K562 (cell line): ENCODE measurements around the gene MRPL55. TPM values are rescaled to one million over a fixed set of nuclear protein-coding genes. Genes with fewer than 3 reads are reported as not detected.
A peak's percentile ranks its signal among the peaks of the same experiment; 100 is the strongest.

Source experiments
- CAMTA2 ChIP-seq: fragments of 250-450 bp; sonication (Bioruptor Pico); conservative IDR thresholded peaks from 2 replicates; pipeline ENCODE4 v1.5.1; 2022
- CBX3 ChIP-seq, 2 experiments: IDR thresholded peaks; 1 replicate in 1 of 2; 2 replicates in 1 of 2; pipeline ENCODE4 v1.6.1; 2012; ENCODE audit warnings: inconsistent platforms in 2 of 2, low read length in 2 of 2, borderline replicate concordance in 1 of 2, control low read depth in 1 of 2
- CHD2 ChIP-seq: IDR thresholded peaks from 2 replicates; pipeline ENCODE4 v1.6.1; 2011; ENCODE audit warnings: low read depth, low read length
- CHD4 ChIP-seq: fragments of 200-600 bp; sonication (generic); IDR thresholded peaks from 3 replicates; pipeline ENCODE4 v1.6.1; 2012; ENCODE audit warnings: low read depth, mild to moderate bottlenecking, mixed read lengths, low read length, inconsistent platforms; ENCODE audit not compliant: insufficient read depth, insufficient replicate concordance, poor library complexity, severe bottlenecking
- ETV5 ChIP-seq: sonication (generic); formaldehyde crosslinking; IDR thresholded peaks from 2 replicates; pipeline ENCODE4 v1.4.0; 2020; ENCODE audit warnings: low read depth, mild to moderate bottlenecking, missing genetic modification reagents
- FOXP1 ChIP-seq: sonication (generic); formaldehyde crosslinking; IDR thresholded peaks from 2 replicates; pipeline ENCODE4 v1.8.0; 2022; ENCODE audit warnings: mild to moderate bottlenecking, missing genetic modification reagents
- JUNB ChIP-seq: fragments of 450-650 bp; formaldehyde crosslinking; conservative IDR thresholded peaks from 2 replicates; pipeline ENCODE4 v1.4.0; 2020; ENCODE audit warnings: mild to moderate bottlenecking
- KDM2B ChIP-seq: fragments of 250-450 bp; sonication (Bioruptor Pico); IDR thresholded peaks from 2 replicates; pipeline ENCODE4 v1.8.0; 2021; ENCODE audit warnings: mild to moderate bottlenecking, moderate library complexity
- NFXL1 ChIP-seq: fragments of 450-650 bp; formaldehyde crosslinking; IDR thresholded peaks from 2 replicates; pipeline ENCODE4 v1.4.0; 2021; ENCODE audit warnings: mild to moderate bottlenecking
- OTX1 ChIP-seq: fragments of 450-650 bp; formaldehyde crosslinking; IDR thresholded peaks from 2 replicates; pipeline ENCODE4 v1.4.0; 2022; ENCODE audit warnings: mild to moderate bottlenecking
- PHF8 ChIP-seq: fragments of 200-600 bp; sonication (generic); IDR thresholded peaks from 2 replicates; pipeline ENCODE4 v1.6.1; 2012; ENCODE audit warnings: mixed run types, mild to moderate bottlenecking, inconsistent platforms, low read length, moderate library complexity, borderline replicate concordance
- POLR2A ChIP-seq: fragments of 450-650 bp; conservative IDR thresholded peaks from 2 replicates; pipeline ENCODE4 v1.6.1; 2016
- POLR3A ChIP-seq: IDR thresholded peaks from 2 replicates; pipeline ENCODE4 v1.6.1; 2011; ENCODE audit warnings: borderline replicate concordance, mild to moderate bottlenecking, moderate library complexity; ENCODE audit not compliant: insufficient read length, insufficient read depth; ENCODE audit errors: extremely low read depth
- TCFL5 ChIP-seq: fragments of 250-450 bp; sonication (Bioruptor Pico); conservative IDR thresholded peaks from 2 replicates; pipeline ENCODE4 v1.6.1; 2021; ENCODE audit warnings: mild to moderate bottlenecking, moderate library complexity, matching md5 sums
- ZC3H4 ChIP-seq: sonication (generic); formaldehyde crosslinking; IDR thresholded peaks from 2 replicates; pipeline ENCODE4 v1.9.0; 2021; ENCODE audit warnings: missing genetic modification reagents, borderline replicate concordance
- ZNF124 ChIP-seq: sonication (generic); formaldehyde crosslinking; IDR thresholded peaks from 2 replicates; pipeline ENCODE4 v1.8.1; 2022; ENCODE audit warnings: missing genetic modification reagents
- ZNF224 ChIP-seq: sonication (generic); formaldehyde crosslinking; IDR thresholded peaks from 2 replicates; pipeline ENCODE4 v1.8.0; 2022; ENCODE audit warnings: mild to moderate bottlenecking, missing genetic modification reagents
- ZNF584 ChIP-seq: fragments of 200-800 bp; sonication (Bioruptor generic); IDR thresholded peaks from 2 replicates; pipeline ENCODE4 v1.6.1; 2016; ENCODE audit warnings: low read depth, mild to moderate bottlenecking, missing genetic modification characterization, missing compliant biosample characterization
- ZNF707 ChIP-seq: fragments of 250-450 bp; sonication (Bioruptor Pico); conservative IDR thresholded peaks from 2 replicates; pipeline ENCODE4 v1.8.0; 2022; ENCODE audit warnings: inconsistent platforms, mild to moderate bottlenecking, moderate library complexity
- polyA plus RNA-seq, 8 experiments: library from polyadenylated mRNA; depleted of rRNA in 4 of 8; stranded (reverse) in 5 of 8; unstranded in 3 of 8; fragments of >200 nt; fragmentation: Nextera tagmentation in 2 of 8; fragmentation: Illumina TruSeq in 1 of 8; extraction: Ambion mirVana in 2 of 8; extraction: Trizol in 1 of 8; gene quantifications; 2 replicates each; pipeline versions ENCODE4 v1.2.1 to v1.2.3, GENCODE V29; 2011 to 2014; ENCODE audit warnings: inconsistent platforms in 1 of 8, missing spikeins in 1 of 8
- total RNA-seq, 7 experiments: library from RNA; depleted of rRNA in 6 of 7; stranded (reverse); fragments of >200 nt in 6 of 7; fragmentation: Illumina TruSeq in 2 of 7; extraction: Trizol in 2 of 7; gene quantifications; 2 replicates each; pipeline versions ENCODE4 v1.2.1 to v1.2.3, GENCODE V29; 2011 to 2021; ENCODE audit warnings: low replicate concordance in 1 of 7
- TF ChIP-seq, protein P1 (sequence below): fragments of 250-450 bp; sonication (Bioruptor Pico); IDR thresholded peaks from 2 replicates; pipeline ENCODE4 v1.8.0; 2021; ENCODE audit warnings: borderline replicate concordance, mild to moderate bottlenecking, moderate library complexity; ENCODE audit not compliant: poor library complexity, severe bottlenecking
- TF ChIP-seq, protein P2 (sequence below), 2 experiments: fragments of 250-450 bp in 1 of 2; fragments of 450-650 bp in 1 of 2; sonication (Bioruptor Pico) in 1 of 2; IDR thresholded peaks; 2 replicates each; pipeline versions ENCODE4 v1.6.1 to v1.8.0; 2016 to 2021; ENCODE audit warnings: mild to moderate bottlenecking in 2 of 2, moderate library complexity in 2 of 2, missing compliant biosample characterization in 1 of 2, missing genetic modification characterization in 1 of 2
- TF ChIP-seq, protein P3 (sequence below): fragments of 450-650 bp; formaldehyde crosslinking; IDR thresholded peaks from 2 replicates; pipeline ENCODE4 v1.4.0; 2022; ENCODE audit warnings: mild to moderate bottlenecking, moderate library complexity
- TF ChIP-seq, protein P4 (sequence below): fragments of 450-650 bp; IDR thresholded peaks from 2 replicates; pipeline ENCODE4 v1.7.1; 2018; ENCODE audit warnings: mild to moderate bottlenecking, low read depth; ENCODE audit not compliant: partially characterized antibody

MRPL55 gene
- total and polyA plus RNA-seq, 9 of the 15 experiments (the other 6 are each of a cell fraction or from before 2014, with no cell fraction given), result 34.9 to 228 (median 81.0) TPM

DNA sequence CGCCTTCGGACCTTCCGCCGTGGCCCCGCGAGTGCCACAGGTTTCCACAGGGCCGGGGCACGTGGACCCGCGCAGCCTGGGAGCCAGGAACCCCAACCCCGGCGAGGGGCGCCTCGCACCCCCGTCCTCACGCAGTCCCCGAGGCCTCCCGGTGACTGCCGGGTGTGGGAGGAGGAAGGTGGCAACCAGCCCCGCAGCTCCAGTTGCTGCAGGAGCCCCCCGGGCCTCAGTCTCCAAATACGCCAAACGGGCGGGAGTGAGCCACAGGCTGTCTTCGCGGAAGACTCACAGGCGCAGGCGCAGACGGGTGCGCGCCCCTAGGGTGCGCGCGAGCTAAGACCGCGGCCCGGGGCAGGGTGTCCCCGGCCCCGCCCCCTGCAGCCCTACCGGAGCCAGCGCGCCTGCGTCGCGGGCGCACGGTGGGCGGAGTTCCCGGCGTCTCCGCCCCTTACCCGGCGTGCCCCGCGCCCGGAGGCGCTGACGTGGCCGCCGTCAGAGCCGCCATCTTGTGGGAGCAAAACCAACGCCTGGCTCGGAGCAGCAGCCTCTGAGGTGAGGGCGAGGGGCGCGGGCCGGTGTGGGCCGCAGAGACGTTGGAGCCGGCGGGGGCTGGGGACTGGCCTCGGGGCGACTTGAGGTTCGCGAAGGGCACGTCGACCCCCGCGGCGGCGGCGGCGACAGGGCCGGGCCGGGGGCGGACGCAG is 26.7 kb downstream of the MRPL55 start, which contains the start of gene ARF1 (continued):
- 0 out of 2 replicates have a peak, but pooled peaks have one; percentile 59 for TF ChIP-seq FOXP1 (CRISPR knock-in tag)
- TF ChIP-seq OTX1, result peak; percentile 82
- TF ChIP-seq ZC3H4 (CRISPR knock-in tag), result no peak; the same call in 1 of the 2 replicates
- no peak for TF ChIP-seq JUNB (CRISPR knock-in tag)
- TF ChIP-seq, protein P1, sequence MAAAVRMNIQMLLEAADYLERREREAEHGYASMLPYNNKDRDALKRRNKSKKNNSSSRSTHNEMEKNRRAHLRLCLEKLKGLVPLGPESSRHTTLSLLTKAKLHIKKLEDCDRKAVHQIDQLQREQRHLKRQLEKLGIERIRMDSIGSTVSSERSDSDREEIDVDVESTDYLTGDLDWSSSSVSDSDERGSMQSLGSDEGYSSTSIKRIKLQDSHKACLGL, result peak; percentile 61
- TF ChIP-seq ZNF584, result no peak
- 0 out of 2 replicates have a peak, but pooled peaks have one; percentile 68 for TF ChIP-seq CAMTA2
- 0 out of 2 replicates have a peak, but pooled peaks have one; percentile 53 for TF ChIP-seq KDM2B (CRISPR knock-in tag)
- TF ChIP-seq, protein P2, sequence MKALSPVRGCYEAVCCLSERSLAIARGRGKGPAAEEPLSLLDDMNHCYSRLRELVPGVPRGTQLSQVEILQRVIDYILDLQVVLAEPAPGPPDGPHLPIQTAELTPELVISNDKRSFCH (CRISPR knock-in tag; IDR thresholded peaks at IDR 0.05), result no peak
- TF ChIP-seq, protein P2 (tag; IDR thresholded peaks at IDR 0.05), result peak; percentile 80
- TF ChIP-seq, protein P3, sequence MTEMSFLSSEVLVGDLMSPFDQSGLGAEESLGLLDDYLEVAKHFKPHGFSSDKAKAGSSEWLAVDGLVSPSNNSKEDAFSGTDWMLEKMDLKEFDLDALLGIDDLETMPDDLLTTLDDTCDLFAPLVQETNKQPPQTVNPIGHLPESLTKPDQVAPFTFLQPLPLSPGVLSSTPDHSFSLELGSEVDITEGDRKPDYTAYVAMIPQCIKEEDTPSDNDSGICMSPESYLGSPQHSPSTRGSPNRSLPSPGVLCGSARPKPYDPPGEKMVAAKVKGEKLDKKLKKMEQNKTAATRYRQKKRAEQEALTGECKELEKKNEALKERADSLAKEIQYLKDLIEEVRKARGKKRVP (CRISPR knock-in tag), result no peak
- TF ChIP-seq CHD4, result peak; percentile 82
- no peak for TF ChIP-seq POLR3A
- TF ChIP-seq ZNF124 (CRISPR knock-in tag), result no peak
- TF ChIP-seq PHF8, result peak; percentile 95; the same call in 1 of the 2 replicates
- TF ChIP-seq NFXL1, result no peak
- TF ChIP-seq CBX3 (IDR thresholded peaks at IDR 0.05; ENCODE audit: borderline replicate concordance in 1 of 2, low read length in 2 of 2), result peak in 1 of 2 experiments; percentile 73; a peak in 1 of 3 replicates
- 0 out of 2 replicates have a peak, but pooled peaks have one; percentile 45 for TF ChIP-seq ZNF707
- no peak for TF ChIP-seq ETV5 (CRISPR knock-in tag)
- TF ChIP-seq POLR2A, result peak; percentile 86
- TF ChIP-seq, protein P4, sequence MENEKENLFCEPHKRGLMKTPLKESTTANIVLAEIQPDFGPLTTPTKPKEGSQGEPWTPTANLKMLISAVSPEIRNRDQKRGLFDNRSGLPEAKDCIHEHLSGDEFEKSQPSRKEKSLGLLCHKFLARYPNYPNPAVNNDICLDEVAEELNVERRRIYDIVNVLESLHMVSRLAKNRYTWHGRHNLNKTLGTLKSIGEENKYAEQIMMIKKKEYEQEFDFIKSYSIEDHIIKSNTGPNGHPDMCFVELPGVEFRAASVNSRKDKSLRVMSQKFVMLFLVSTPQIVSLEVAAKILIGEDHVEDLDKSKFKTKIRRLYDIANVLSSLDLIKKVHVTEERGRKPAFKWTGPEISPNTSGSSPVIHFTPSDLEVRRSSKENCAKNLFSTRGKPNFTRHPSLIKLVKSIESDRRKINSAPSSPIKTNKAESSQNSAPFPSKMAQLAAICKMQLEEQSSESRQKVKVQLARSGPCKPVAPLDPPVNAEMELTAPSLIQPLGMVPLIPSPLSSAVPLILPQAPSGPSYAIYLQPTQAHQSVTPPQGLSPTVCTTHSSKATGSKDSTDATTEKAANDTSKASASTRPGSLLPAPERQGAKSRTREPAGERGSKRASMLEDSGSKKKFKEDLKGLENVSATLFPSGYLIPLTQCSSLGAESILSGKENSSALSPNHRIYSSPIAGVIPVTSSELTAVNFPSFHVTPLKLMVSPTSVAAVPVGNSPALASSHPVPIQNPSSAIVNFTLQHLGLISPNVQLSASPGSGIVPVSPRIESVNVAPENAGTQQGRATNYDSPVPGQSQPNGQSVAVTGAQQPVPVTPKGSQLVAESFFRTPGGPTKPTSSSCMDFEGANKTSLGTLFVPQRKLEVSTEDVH, result no peak
- 0 out of 2 replicates have a peak, but pooled peaks have one; percentile 36 for TF ChIP-seq TCFL5 (CRISPR knock-in tag)
- TF ChIP-seq ZNF224, result no peak; the same call in 1 of the 2 replicates
- TF ChIP-seq CHD2, result no peak
